NCI-H1417 (cell line): ENCODE results near the gene KLK15.

Experiments
- DNase-seq, 3 experiments: peaks; one replicate each; lab custom pipeline; 2025; lab: John Stamatoyannopoulos, UW

Gene KLK15

GRCh38 chr19:50833117-50833801, at the start of gene KLK15:
Gene KLK15, minus strand, starts transcription at chr19:50833574. Its CDS starts 2,082 bp downstream, at chr19:50831492.
- no peak for DNase-seq

- no peak for DNase-seq
Observed at GRCh38 chr19:50882188-50882587, 48.8 kb upstream of the KLK15 start.

- no peak for DNase-seq
Observed at GRCh38 chr19:50880241-50880640, 46.9 kb upstream of the KLK15 start.

GRCh38 chr19:50878851-50879250, 45.5 kb upstream of the KLK15 start:
- no peak for DNase-seq

- DNase-seq: peak in 2 of 3 experiments; percentile 78 to 83
Observed at GRCh38 chr19:50877338-50877737, 44.0 kb upstream of the KLK15 start.

GRCh38 chr19:50876456-50876855, 43.1 kb upstream of the KLK15 start:
- no peak for DNase-seq

GRCh38 chr19:50875795-50876422, 42.5 kb upstream of the KLK15 start:
- no peak for DNase-seq

GRCh38 chr19:50874211-50874610, 40.8 kb upstream of the KLK15 start:
- no peak for DNase-seq

GRCh38 chr19:50873056-50873455, 39.7 kb upstream of the KLK15 start, which contains the start of gene KLK2:
Gene KLK2, plus strand, starts transcription at chr19:50873439. Its CDS starts 35 bp downstream, at chr19:50873474.
- no peak for DNase-seq

- no peak for DNase-seq
Observed at GRCh38 chr19:50870417-50871089, 37.2 kb upstream of the KLK15 start.

GRCh38 chr19:50869479-50869878, 36.1 kb upstream of the KLK15 start:
- DNase-seq: no peak

GRCh38 chr19:50861496-50862286, 28.3 kb upstream of the KLK15 start:
- no peak for DNase-seq

- no peak for DNase-seq
Observed at GRCh38 chr19:50861010-50861409, 27.6 kb upstream of the KLK15 start.

- DNase-seq: no peak
Observed at GRCh38 chr19:50859849-50860248, 26.5 kb upstream of the KLK15 start.

GRCh38 chr19:50858886-50859285, 25.5 kb upstream of the KLK15 start:
- peak; percentile 56 to 92 (median 90) for DNase-seq

GRCh38 chr19:50857366-50857765, 24.0 kb upstream of the KLK15 start:
- no peak for DNase-seq

GRCh38 chr19:50854636-50855410, 21.4 kb upstream of the KLK15 start, which contains the start of gene KLK3:
Gene KLK3, plus strand, starts transcription at chr19:50854915. Its CDS starts 41 bp downstream, at chr19:50854956.
- DNase-seq: no peak

- no peak for DNase-seq
Observed at GRCh38 chr19:50851620-50852019, 18.2 kb upstream of the KLK15 start.

- no peak for DNase-seq
Observed at GRCh38 chr19:50850738-50851137, 17.4 kb upstream of the KLK15 start.

GRCh38 chr19:50844296-50844935, 11.0 kb upstream of the KLK15 start:
- DNase-seq: peak in 2 of 3 experiments; percentile 89 to 95
